ENCODE measurements around the gene ANKRD33B.

DNA sequence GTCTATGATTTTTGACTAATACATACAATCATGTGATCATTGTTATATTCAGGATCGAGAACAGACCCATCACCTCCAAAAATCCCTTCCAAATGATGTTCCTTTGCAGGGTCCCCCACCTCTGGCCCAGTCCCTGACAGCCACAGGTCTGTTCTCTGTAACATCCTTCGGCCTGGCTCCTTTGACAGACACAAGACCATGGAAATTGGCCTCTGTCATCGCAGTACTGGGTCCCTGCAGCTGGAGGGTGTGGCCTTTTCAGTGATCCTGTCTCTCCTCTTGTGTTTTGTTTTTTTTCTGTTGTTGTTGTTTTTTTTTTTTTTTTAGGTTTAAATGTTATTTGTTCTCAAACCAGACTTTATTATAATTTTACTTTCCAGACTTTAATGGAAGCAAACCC, 27.4 kb upstream of the ANKRD33B start:
- TF ChIP-seq, protein P1, sequence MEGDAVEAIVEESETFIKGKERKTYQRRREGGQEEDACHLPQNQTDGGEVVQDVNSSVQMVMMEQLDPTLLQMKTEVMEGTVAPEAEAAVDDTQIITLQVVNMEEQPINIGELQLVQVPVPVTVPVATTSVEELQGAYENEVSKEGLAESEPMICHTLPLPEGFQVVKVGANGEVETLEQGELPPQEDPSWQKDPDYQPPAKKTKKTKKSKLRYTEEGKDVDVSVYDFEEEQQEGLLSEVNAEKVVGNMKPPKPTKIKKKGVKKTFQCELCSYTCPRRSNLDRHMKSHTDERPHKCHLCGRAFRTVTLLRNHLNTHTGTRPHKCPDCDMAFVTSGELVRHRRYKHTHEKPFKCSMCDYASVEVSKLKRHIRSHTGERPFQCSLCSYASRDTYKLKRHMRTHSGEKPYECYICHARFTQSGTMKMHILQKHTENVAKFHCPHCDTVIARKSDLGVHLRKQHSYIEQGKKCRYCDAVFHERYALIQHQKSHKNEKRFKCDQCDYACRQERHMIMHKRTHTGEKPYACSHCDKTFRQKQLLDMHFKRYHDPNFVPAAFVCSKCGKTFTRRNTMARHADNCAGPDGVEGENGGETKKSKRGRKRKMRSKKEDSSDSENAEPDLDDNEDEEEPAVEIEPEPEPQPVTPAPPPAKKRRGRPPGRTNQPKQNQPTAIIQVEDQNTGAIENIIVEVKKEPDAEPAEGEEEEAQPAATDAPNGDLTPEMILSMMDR (IDR thresholded peaks at IDR 0.05) = no peak
- no peak for TF ChIP-seq POLR2AphosphoS5 (IDR thresholded peaks at IDR 0.05; ENCODE audit: insufficient read depth in 1 of 2, low read depth in 1 of 2)

Data from vagina (tissue), 2 donors.